Gastroesophageal sphincter (tissue), 4 donors: ENCODE measurements around the gene CEP164. TPM values are rescaled to one million over a fixed set of nuclear protein-coding genes. Genes with fewer than 3 reads are reported as not detected.
"Not testable (repeated sequence)": the region's sequence is repeated elsewhere in the genome, so short reads cannot be mapped to it uniquely, and the experiment has no call there.

ENCODE experiments used
- ATAC-seq: fragments of 150-250 bp; one replicate; pipeline ENCODE4 v1.9.1; 2016; ENCODE audit warnings: mild to moderate bottlenecking, moderate library complexity
- H3K27ac ChIP-seq, 4 donors: fragments of 200-600 bp; sonication (generic) in 3 of 4; 1 replicate in 3 of 4; 2 replicates in 1 of 4; pipeline ENCODE4 v1.5.1; 2016 to 2019
- H3K27me3 ChIP-seq: fragments of 200-600 bp; sonication (generic); one replicate; pipeline ENCODE4 v1.5.1; 2019
- H3K36me3 ChIP-seq, 2 donors: fragments of 200-600 bp; sonication (generic); one replicate each; pipeline ENCODE4 v1.5.1; 2019; ENCODE audit warnings: control low read depth in 1 of 2
- H3K4me1 ChIP-seq, 3 donors: fragments of 200-600 bp; sonication (generic); 1 replicate in 2 of 3; 2 replicates in 1 of 3; pipeline ENCODE4 v1.5.1; 2016 to 2019; ENCODE audit warnings: control low read depth in 2 of 3
- H3K4me3 ChIP-seq, 2 donors: fragments of 200-600 bp; sonication (generic); one replicate each; pipeline ENCODE4 v1.5.1; 2019; ENCODE audit warnings: mild to moderate bottlenecking in 1 of 2, moderate library complexity in 1 of 2
- H3K9me3 ChIP-seq, 3 donors: fragments of 200-600 bp; sonication (generic); one replicate each; pipeline ENCODE4 v1.5.1; 2017 to 2019; ENCODE audit warnings: control low read depth in 2 of 3
- EP300 ChIP-seq: sonication (generic); formaldehyde crosslinking; IDR thresholded peaks from one replicate; pipeline ENCODE4 v1.6.1; 2017; ENCODE audit warnings: antibody characterized with exemption, mild to moderate bottlenecking
- POLR2A ChIP-seq, 2 donors: fragments of 450-650 bp; IDR thresholded peaks; one replicate each; pipeline ENCODE4 v1.6.1; 2017; ENCODE audit warnings: antibody characterized with exemption in 2 of 2, mild to moderate bottlenecking in 2 of 2, moderate library complexity in 1 of 2
- POLR2AphosphoS5 ChIP-seq: sonication (generic); formaldehyde crosslinking; IDR thresholded peaks from one replicate; pipeline ENCODE4 v1.6.1; 2017; ENCODE audit warnings: antibody characterized with exemption
- WGBS, 2 donors: methylation state at CpG; one replicate each; pipeline ENCODE4 v1.1.5; 2018; ENCODE audit warnings: low coverage in 1 of 2; 5-methylcytosine and 5-hydroxymethylcytosine counted together
- total RNA-seq, 4 donors: library from RNA; depleted of rRNA; stranded (reverse); fragments of >200 nt; gene quantifications; one replicate each; pipeline ENCODE4 v1.1.0, GENCODE V29; 2016
- TF ChIP-seq, protein P1 (sequence below), 4 experiments: fragments of 200-600 bp in 2 of 4; fragments of 450-650 bp in 2 of 4; sonication (generic) in 1 of 4; IDR thresholded peaks; one replicate each; pipeline ENCODE4 v1.5.1; 2017 to 2019; ENCODE audit warnings: antibody characterized with exemption in 4 of 4, mild to moderate bottlenecking in 2 of 4, moderate library complexity in 2 of 4

The CEP164 gene
- total RNA-seq, 4 donors from 2014 or later, result 22.3 to 26.3 (median 25.0) TPM

DNA sequence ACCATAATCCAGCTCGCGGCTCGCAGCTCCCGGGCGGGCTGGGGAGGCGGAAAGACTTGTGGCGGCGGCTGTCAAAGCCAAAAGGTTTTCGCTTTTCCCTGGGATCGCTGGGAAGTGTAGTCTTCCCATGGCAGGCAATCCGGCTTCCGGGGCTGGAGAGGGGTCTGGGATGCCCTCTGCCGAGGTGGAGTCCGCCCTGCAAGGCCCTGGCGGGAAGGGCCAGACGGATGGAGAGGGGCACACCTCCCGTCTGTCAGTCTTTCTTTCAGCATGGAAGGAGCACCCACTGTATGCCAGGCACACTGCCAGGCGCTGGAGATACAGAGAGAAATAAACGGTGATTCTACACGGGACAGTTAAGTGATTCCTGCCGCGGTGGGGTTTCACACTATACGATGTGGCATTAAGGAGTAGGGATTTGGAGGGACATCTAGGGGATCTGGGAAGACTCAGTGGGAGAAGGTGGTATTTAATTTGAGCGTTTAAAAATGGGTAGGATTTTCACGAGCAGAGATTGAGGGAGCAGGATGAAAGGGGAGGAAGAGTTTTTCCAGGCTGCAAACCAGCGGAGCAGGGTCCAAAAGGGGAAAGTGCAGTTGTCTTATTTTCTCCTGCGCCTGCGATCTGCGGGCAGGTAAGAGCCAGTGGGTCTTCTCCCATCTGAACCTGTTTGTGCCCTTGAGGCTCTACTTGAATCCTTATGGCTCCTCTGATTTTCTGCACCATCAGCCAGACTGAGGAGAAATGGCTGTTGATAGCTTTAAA is 11.3 kb upstream of the CEP164 start, which contains the start of gene BACE1:
Gene BACE1 (minus strand): TSS at position 60 of the 765 bp plus-strand sequence. CDS start 461 bp downstream, outside the sequence.
- ATAC-seq, result peak; percentile 93
- H3K36me3 ChIP-seq, result no peaks in the 10 kb centered on the region

DNA sequence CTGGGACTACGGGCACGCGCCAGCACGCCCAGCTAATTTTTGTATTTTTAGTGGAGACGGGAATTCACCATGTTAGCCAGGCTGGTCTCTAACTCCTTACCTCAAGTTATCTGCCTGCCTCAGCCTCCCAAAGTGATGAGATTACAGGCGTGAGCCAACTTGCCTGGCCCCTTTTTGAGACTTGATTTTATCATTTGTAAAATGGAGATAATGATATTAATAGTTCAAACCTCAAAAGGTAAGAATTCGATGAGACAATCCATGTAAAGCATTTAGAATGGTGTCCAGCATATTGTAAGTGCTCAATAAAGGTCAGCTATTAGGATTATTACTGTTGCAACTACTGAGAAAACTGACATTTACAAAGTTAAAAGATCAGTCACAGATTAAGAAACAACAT is 8.9 kb upstream of the CEP164 start:
- TF ChIP-seq POLR2AphosphoS5 (no peak), POLR2A (IDR thresholded peaks at IDR 0.05) (no peak), EP300 (no peak)
- TF ChIP-seq, protein P1, sequence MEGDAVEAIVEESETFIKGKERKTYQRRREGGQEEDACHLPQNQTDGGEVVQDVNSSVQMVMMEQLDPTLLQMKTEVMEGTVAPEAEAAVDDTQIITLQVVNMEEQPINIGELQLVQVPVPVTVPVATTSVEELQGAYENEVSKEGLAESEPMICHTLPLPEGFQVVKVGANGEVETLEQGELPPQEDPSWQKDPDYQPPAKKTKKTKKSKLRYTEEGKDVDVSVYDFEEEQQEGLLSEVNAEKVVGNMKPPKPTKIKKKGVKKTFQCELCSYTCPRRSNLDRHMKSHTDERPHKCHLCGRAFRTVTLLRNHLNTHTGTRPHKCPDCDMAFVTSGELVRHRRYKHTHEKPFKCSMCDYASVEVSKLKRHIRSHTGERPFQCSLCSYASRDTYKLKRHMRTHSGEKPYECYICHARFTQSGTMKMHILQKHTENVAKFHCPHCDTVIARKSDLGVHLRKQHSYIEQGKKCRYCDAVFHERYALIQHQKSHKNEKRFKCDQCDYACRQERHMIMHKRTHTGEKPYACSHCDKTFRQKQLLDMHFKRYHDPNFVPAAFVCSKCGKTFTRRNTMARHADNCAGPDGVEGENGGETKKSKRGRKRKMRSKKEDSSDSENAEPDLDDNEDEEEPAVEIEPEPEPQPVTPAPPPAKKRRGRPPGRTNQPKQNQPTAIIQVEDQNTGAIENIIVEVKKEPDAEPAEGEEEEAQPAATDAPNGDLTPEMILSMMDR (IDR thresholded peaks at IDR 0.05), result no peak
- Histone ChIP-seq H3K36me3 (no peaks in the 10 kb centered on the region), H3K27me3 (no peaks in the 10 kb centered on the region), H3K4me3 (no peak overlapping the region), H3K4me1 (peaks cover 0 to 31% (median 13%) of the 10 kb centered on the region in 3 donors), H3K9me3 (no peaks in the 10 kb centered on the region), H3K27ac (no peak overlapping the region)
- 81 to 96% methylated on average over 2 to 6 of the region's 7 CpGs for WGBS, 2 donors
- ATAC-seq, result no peak

More for the DNA sequence above, 11.3 kb upstream of the CEP164 start, which contains the start of gene BACE1:
- Histone ChIP-seq H3K9me3 (no peaks in the 10 kb centered on the region), H3K27ac (peak within 1 kb of the TSS in 3 of 4 donors; percentile 73 to 81 (median 79)), H3K4me1 (peaks cover 0 to 31% (median 13%) of the 10 kb centered on the region in 3 donors), H3K4me3 (peak within 1 kb of the TSS; percentile 92 to 93), H3K27me3 (no peaks in the 10 kb centered on the region)
- TF ChIP-seq EP300 (no peak), POLR2AphosphoS5 (peak; percentile 40), POLR2A (IDR thresholded peaks at IDR 0.05) (no peak)
- TF ChIP-seq, protein P1 (IDR thresholded peaks at IDR 0.05), result peak in 1 of 4 experiments; percentile 63
- 8 to 10% methylated on average over 6 to 16 of the region's 29 CpGs for WGBS, 2 donors

DNA sequence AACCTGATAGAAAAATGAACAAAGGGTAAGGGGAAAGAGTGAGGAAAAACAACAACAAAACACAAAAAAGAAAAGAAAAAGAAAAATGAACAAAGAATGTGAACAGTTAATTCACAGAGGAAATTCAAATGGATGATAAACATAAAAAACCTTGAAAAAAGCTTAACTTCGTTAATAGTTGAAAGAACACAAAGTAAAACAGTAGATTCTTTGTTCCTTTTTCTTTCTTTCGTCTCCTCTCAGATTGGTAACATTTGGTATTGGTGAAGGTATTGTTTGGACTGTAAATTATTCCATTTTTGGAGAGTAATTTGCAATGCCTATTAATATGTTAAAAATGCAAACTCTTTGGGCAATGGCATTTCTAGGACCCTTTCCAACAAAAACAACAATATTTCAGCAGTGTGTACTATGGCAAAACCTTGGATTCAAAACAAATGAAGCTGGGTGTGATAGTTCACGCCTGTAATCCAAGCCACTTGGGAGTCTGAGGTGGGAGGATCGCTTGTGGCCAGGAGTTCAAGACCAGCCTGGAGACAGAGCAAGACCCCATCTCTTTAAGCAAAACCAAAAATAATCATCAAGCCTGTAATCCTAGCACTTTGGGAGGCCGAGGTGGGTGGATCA is 8.3 kb upstream of the CEP164 start:
- TF ChIP-seq EP300 (no peak), POLR2A (IDR thresholded peaks at IDR 0.05) (no peak), POLR2AphosphoS5 (no peak)
- TF ChIP-seq, protein P1 (IDR thresholded peaks at IDR 0.05), result no peak
- Histone ChIP-seq H3K9me3 (no peaks in the 10 kb centered on the region), H3K36me3 (no peaks in the 10 kb centered on the region), H3K27ac (no peak overlapping the region), H3K27me3 (no peaks in the 10 kb centered on the region), H3K4me3 (no peak overlapping the region), H3K4me1 (peaks cover 0 to 25% (median 11%) of the 10 kb centered on the region in 3 donors)
- WGBS, 2 donors, result 70 to 81% methylated on average over 3 to 4 of the region's 5 CpGs
- ATAC-seq, result no peak

DNA sequence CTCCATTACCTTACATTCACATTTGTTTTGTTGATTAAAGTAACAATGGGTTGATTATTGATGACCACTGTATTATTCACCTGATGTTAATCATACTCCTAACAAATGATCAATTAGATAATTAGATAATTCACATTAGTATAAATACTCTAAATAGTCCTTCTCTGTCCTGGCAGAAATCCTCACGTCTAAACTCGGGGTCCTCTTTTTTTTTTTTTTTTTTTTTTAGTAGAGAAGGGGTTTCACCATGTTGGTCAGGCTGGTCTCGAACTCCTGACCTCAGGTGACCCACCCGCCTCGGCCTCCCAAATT is 443 bp upstream of the CEP164 start:
- Histone ChIP-seq H3K27ac (peak overlapping the region in 3 of 4 donors; percentile 95 to 97 (median 96)), H3K4me3 (peak overlapping the region; percentile 82 to 84)
- 9 to 10% methylated on average over 5 of the region's 5 CpGs for WGBS, 2 donors

DNA sequence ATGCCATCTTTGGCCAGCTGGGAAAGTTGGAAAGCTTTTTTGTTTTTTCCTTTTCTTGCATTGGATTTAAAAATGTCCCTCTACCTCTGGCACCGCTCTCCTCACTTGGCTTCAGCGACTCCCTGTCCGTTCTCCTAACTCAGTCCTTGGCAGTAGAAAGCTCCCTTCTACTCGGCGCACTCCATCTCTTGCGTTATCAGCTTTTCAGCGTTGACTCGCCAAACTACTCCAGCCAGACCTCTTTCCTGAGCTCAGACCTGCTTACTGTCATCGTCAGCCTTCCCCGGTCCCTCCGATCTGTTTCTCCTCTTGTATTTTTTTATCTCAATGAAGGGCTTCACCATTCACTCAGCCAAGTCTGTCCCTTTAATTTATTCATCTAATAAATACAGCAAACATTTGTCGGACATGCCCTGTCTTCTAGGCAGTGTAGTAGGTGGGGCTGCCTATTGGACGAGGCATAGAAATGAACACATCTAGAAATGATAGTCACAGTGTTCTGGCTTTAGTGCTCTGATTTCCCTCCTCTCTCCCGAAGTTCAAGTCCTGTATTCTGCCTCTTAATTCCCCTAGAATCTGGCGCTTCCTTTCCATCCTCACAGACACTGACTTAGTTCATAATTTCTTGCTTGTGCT is 839 bp downstream of the CEP164 start:
- H3K4me3 ChIP-seq, result peak overlapping the region; percentile 82 to 84
- no peaks in the 10 kb centered on the region for H3K9me3 ChIP-seq
- peak overlapping the region; percentile 83 to 97 (median 96) for H3K27ac ChIP-seq
- ATAC-seq, result peak; percentile 48
- H3K27me3 ChIP-seq, result no peaks in the 10 kb centered on the region
- H3K4me1 ChIP-seq, result peaks cover 0 to 23% (median 10%) of the 10 kb centered on the region in 3 donors
- no peaks in the 10 kb centered on the region for H3K36me3 ChIP-seq
- TF ChIP-seq POLR2A (IDR thresholded peaks at IDR 0.05) (no peak), POLR2AphosphoS5 (no peak), EP300 (no peak)
- TF ChIP-seq, protein P1 (IDR thresholded peaks at IDR 0.05), result no peak
- 1 to 2% methylated on average over 14 to 15 of the region's 15 CpGs for WGBS, 2 donors

More for the DNA sequence above, 443 bp upstream of the CEP164 start:
- not testable (repeated sequence) for H3K9me3 ChIP-seq, ATAC-seq, H3K36me3 ChIP-seq, H3K27me3 ChIP-seq
- peaks cover 0 to 23% (median 10%) of the 10 kb centered on the region in 3 donors for H3K4me1 ChIP-seq
